Neural crest cell (in vitro differentiated cells): ENCODE results near the gene KCNC1. TPM values are rescaled to one million over a fixed set of nuclear protein-coding genes. Genes with fewer than 3 reads are reported as not detected.

Experiments used
- DNase-seq: peaks from one replicate; pipeline ENCODE4 v3.0.0; 2021; ENCODE audit warnings: low read depth, mixed read lengths, low spot score
- H3K27ac Mint-ChIP-seq: one replicate; pipeline ENCODE4 v1.8.0; 2021; ENCODE audit warnings: mild to moderate bottlenecking, mixed read lengths; ENCODE audit not compliant: unreplicated experiment
- H3K27me3 Mint-ChIP-seq: 2 replicates; pipeline ENCODE4 v1.8.0; 2021; ENCODE audit warnings: low read depth, mild to moderate bottlenecking, mixed read lengths
- H3K36me3 Mint-ChIP-seq: 2 replicates; pipeline ENCODE4 v1.8.0; 2021; ENCODE audit warnings: low read depth, mild to moderate bottlenecking, mixed read lengths
- H3K4me1 Mint-ChIP-seq: 2 replicates; pipeline ENCODE4 v1.8.0; 2021; ENCODE audit warnings: mixed read lengths
- H3K4me3 Mint-ChIP-seq: one replicate; pipeline ENCODE4 v1.8.0; 2021; ENCODE audit warnings: mild to moderate bottlenecking, mixed read lengths
- H3K9me3 Mint-ChIP-seq: 2 replicates; pipeline ENCODE4 v1.8.0; 2021; ENCODE audit warnings: mixed read lengths
- total RNA-seq: library from RNA; stranded (reverse); gene quantifications from 2 replicates; pipeline ENCODE4 v1.2.1, GENCODE V29; 2021
- TF ChIP-seq, protein P1 (sequence below): fragments of 200-600 bp; sonication (generic); conservative IDR thresholded peaks from 2 replicates; pipeline ENCODE4 v1.5.0; 2021; ENCODE audit warnings: antibody characterized with exemption, mild to moderate bottlenecking

The KCNC1 gene
- total RNA-seq, 1 donor from 2014 or later: 10.2 TPM

DNA sequence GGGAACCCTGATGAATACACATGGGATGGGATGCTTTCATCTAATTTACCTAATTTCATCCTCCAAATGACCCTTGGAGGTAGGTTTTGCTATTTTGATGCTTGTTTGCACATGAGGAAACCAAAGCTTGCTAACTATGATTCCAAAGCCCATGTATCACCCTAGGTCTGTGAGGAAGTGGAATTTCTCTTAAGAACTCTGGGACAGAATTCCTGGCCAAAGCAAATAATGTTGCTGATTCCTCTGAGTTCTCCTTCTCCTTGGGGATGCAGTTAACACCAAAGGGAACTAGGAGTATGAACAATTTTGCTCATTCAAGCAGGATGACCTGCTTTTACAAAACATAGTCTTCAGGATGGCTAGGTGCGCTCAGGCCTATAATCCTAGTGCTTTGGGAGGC, 80.0 kb downstream of the KCNC1 start:
- Mint-ChIP-seq H3K36me3 (no peaks in the 10 kb centered on the region), H3K4me1 (peaks cover 22% of the 10 kb centered on the region), H3K27ac (no peak overlapping the region), H3K27me3 (no peaks in the 10 kb centered on the region), H3K9me3 (no peaks in the 10 kb centered on the region), H3K4me3 (no peak overlapping the region)
- DNase-seq: no peak
- TF ChIP-seq, protein P1, sequence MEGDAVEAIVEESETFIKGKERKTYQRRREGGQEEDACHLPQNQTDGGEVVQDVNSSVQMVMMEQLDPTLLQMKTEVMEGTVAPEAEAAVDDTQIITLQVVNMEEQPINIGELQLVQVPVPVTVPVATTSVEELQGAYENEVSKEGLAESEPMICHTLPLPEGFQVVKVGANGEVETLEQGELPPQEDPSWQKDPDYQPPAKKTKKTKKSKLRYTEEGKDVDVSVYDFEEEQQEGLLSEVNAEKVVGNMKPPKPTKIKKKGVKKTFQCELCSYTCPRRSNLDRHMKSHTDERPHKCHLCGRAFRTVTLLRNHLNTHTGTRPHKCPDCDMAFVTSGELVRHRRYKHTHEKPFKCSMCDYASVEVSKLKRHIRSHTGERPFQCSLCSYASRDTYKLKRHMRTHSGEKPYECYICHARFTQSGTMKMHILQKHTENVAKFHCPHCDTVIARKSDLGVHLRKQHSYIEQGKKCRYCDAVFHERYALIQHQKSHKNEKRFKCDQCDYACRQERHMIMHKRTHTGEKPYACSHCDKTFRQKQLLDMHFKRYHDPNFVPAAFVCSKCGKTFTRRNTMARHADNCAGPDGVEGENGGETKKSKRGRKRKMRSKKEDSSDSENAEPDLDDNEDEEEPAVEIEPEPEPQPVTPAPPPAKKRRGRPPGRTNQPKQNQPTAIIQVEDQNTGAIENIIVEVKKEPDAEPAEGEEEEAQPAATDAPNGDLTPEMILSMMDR: no peak

DNA sequence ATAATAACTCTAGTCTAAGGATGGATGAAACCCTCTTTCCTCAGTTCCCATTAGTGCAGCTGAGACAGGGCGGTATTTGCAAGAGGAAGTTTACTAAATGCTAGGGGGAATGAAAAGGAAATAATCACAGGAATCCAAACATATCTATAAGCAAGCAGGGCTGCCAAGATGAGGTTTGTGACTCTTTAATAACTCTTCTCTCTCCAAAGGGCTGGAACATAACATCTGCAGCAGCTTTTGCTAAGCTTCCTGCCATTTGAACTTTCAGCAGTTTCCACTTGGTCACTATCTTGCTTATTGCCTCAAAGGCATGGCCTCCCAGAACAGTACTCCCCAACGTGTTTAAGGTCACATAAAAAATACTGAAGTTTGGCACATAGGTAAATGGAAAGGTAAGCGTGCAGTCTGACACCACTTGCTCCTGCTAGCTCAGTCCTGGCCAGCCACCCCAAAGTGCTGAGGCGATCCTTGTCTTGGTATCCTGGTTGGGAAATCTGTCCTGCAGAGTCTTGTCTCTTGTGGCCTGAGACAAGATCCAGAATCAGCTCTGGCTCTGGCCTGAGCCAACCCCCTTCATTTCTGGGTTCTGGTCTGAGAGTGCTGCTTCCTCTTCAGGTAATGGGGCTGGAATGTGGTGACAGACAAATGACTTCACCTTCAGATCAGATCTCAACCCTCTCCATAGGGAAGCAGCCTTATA, 81.8 kb downstream of the KCNC1 start:
- no peak for DNase-seq
- H3K9me3 Mint-ChIP-seq: no peaks in the 10 kb centered on the region
- H3K4me1 Mint-ChIP-seq: peaks cover 17% of the 10 kb centered on the region
- H3K4me3 Mint-ChIP-seq: no peak overlapping the region
- TF ChIP-seq, protein P1: no peak
- H3K36me3 Mint-ChIP-seq: no peaks in the 10 kb centered on the region
- no peaks in the 10 kb centered on the region for H3K27me3 Mint-ChIP-seq
- no peak overlapping the region for H3K27ac Mint-ChIP-seq

DNA sequence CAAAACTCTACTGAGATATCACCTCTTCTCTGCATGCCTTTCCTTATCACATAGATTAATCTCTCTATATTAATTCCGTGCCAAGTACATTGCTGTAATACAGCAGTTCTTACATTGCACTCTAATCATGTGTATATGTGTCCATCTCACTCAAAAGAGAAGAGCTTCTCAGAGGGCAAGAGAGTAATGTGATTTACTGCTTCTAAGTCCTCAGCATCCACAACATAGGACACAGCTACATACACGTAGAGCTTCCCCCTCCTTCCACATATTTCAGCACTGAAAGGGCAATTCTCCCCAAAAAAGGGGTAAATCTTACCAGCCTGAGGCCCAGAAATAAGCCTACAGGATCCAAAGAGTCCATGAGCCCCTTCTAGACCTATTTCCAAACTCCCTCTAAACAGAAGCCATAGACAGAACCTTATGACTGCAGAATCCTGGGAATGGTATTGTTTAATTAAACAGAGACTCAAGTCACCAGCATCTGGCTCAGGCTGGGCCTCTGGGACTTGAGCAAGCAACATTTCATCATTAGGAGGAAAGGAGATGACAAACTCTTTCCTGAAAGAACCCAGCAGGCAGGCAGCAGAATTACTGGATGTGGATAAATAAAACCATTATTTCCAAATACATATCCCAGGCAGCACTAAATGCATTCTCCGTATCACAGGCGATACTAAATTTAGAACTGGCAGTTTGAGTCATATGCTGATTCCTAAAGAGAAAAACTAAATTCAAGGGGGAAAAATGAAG, 87.2 kb downstream of the KCNC1 start:
- no peaks in the 10 kb centered on the region for H3K9me3 Mint-ChIP-seq
- H3K36me3 Mint-ChIP-seq: no peaks in the 10 kb centered on the region
- H3K27me3 Mint-ChIP-seq: no peaks in the 10 kb centered on the region
- TF ChIP-seq, protein P1: no peak
- no peak overlapping the region for H3K4me3 Mint-ChIP-seq
- H3K27ac Mint-ChIP-seq: no peak overlapping the region
- H3K4me1 Mint-ChIP-seq: no peaks in the 10 kb centered on the region
- no peak for DNase-seq

DNA sequence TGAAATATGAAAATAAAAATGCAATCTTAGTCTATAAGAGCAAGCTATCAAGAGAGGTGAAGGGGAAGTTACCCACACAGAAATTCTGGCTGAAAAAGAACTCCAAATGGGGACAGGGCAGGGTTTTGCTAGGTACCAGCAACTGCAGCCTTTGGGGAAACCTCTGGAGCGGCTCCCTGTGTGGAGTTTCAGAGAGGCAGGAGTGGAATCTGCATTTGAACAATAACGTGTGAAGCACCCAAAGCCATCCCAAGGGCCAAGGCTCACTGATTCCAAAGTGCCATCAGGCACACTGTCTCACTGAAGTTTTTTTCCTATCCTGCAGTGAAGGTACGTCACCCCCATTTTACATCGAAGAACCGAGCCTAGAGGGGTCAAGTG, 87.8 kb downstream of the KCNC1 start:
- TF ChIP-seq, protein P1: no peak
- Mint-ChIP-seq H3K27ac (no peak overlapping the region), H3K4me3 (no peak overlapping the region), H3K27me3 (no peaks in the 10 kb centered on the region), H3K9me3 (no peaks in the 10 kb centered on the region), H3K36me3 (no peaks in the 10 kb centered on the region), H3K4me1 (no peaks in the 10 kb centered on the region)
- no peak for DNase-seq

DNA sequence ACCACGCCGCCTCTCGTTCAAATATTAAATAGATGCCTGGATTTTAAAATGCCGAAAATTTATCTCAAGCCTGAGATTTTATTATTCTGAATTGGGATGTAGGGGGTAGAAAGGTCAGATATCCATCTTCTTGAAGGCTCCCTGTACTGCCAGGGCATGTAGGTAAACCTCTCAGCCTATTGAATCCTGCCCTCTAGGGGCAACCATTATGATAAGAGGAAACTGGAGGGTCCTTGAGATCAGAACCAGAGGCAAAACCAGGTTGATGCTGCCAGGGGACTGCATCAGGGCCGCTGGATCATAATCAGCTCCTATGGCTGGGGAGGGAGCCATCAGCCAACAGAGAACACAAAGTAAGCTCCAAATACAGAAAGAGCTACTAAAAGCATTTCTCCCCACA, 92.4 kb downstream of the KCNC1 start:
- TF ChIP-seq, protein P1: peak; percentile 32
- Mint-ChIP-seq H3K27ac (no peak overlapping the region), H3K4me3 (no peak overlapping the region), H3K36me3 (no peaks in the 10 kb centered on the region), H3K4me1 (no peaks in the 10 kb centered on the region), H3K9me3 (no peaks in the 10 kb centered on the region), H3K27me3 (no peaks in the 10 kb centered on the region)
- no peak for DNase-seq
